ENCODE results near the gene GNG7. TPM values are rescaled to one million over a fixed set of nuclear protein-coding genes. Genes with fewer than 3 reads are reported as not detected.
"Not testable (repeated sequence)": the region's sequence is repeated elsewhere in the genome, so short reads cannot be mapped to it uniquely, and the experiment has no call there.

GNG7 gene
- total RNA-seq, 1 donor from 2014 or later: 0.96 TPM

- no peaks in the 10 kb centered on the region for H3K27me3 ChIP-seq
- peak overlapping the region in 1 of 2 donors; percentile 28 for H3K27ac ChIP-seq
- no peaks in the 10 kb centered on the region for H3K9me3 ChIP-seq
- no peaks in the 10 kb centered on the region for H3K36me3 ChIP-seq
- no peak overlapping the region for H3K4me3 ChIP-seq
- intact Hi-C loops (cut with DNase I): loop anchor here (5.0 kb wide), 2 partner anchors 83 to 148 kb away; partner anchors contain the start of gene GADD45B
- no peak for DNase-seq (ENCODE audit: low spot score in 2 of 2)
- peaks cover 17 to 18% of the 10 kb centered on the region in 2 donors for H3K4me1 ChIP-seq
- TF ChIP-seq CTCF (IDR thresholded peaks at IDR 0.05): no peak
Observed at GRCh38 chr19:2625434-2625833, 77.1 kb downstream of the GNG7 start.

DNA sequence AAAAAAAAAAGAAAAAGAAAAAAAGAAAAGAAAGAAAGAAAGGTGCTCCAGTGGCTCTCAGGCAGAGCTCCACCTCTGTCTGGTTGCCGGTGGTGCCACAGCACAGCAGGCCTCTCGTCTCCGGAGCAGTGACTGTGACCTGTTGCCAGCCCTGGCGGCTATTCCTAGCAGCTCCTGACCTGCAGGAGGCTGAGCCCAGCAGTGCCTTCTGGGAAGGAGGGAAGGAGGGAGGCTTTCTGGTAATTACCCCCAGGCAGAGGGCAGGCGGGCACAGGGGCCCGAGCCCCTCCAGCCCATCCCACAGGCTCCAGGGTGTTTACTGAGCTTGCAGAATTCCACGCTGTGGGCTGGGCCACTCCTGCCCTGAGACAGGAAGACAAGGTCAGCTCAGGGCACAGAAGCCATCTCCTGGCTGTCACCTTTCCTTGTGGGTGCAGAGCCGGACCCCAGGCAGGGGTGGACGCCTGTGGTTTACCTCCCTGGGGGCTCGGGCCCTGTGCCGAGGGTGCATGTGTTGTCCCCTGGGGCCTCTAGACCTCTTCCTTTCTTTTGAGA is 77.9 kb downstream of the GNG7 start:
- peak in 1 of 3 experiments; percentile 17 for TF ChIP-seq CTCF (IDR thresholded peaks at IDR 0.05)
- Histone ChIP-seq H3K4me1 (peaks cover 17 to 18% of the 10 kb centered on the region in 2 donors), H3K27ac (peak overlapping the region in 1 of 2 donors; percentile 28), H3K4me3 (no peak overlapping the region), H3K27me3 (no peaks in the 10 kb centered on the region), H3K9me3 (no peaks in the 10 kb centered on the region), H3K36me3 (no peaks in the 10 kb centered on the region)
- no peak for DNase-seq (ENCODE audit: low spot score in 2 of 2)
- intact Hi-C loops (cut with DNase I): loop anchor here (5.0 kb wide), 2 partner anchors 82 to 147 kb away; partner anchors contain the start of gene GADD45B

- no peaks in the 10 kb centered on the region for H3K27me3 ChIP-seq
Observed at GRCh38 chr19:2623798-2624197, 78.7 kb downstream of the GNG7 start.

DNA sequence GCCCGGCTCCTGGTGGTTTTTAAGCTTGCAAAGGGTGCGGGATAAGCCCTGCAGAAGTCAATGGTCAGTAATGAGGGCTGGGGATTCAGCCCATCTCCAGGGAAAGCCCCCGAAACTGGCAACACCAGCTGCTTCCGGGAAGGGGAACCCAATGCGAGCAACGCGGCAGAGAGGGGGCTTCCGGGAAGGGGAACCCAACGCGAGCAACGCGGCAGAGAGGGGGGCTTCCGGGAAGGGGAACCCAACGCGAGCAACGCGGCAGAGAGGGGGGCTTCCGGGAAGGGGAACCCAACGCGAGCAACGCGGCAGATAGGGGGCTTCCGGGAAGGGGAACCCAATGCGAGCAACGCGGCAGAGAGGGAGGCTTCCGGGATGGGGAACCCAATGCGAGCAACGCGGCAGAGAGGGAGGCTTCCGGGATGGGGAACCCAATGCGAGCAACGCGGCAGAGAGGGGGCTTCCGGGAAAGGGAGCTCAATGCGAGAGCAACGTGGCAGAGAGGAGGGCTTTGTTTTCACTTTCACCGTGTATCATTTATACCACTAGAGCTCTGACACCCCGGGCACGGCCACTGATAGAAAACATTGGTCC is 80.0 kb downstream of the GNG7 start:
- DNase-seq (ENCODE audit: low spot score in 2 of 2); H3K27ac ChIP-seq; H3K9me3 ChIP-seq; H3K36me3 ChIP-seq; H3K4me3 ChIP-seq; H3K27me3 ChIP-seq; intact Hi-C loops (cut with DNase I): not testable (repeated sequence)
- peaks cover 9 to 12% of the 10 kb centered on the region in 2 donors for H3K4me1 ChIP-seq

More at GRCh38 chr19:2623798-2624197, 78.7 kb downstream of the GNG7 start:
- H3K36me3 ChIP-seq: no peaks in the 10 kb centered on the region
- peak overlapping the region in 1 of 2 donors; percentile 28 for H3K27ac ChIP-seq
- no peaks in the 10 kb centered on the region for H3K9me3 ChIP-seq
- H3K4me3 ChIP-seq: no peak overlapping the region
- H3K4me1 ChIP-seq: peaks cover 17 to 18% of the 10 kb centered on the region in 2 donors
- intact Hi-C loops (cut with DNase I): no loop called here
- no peak for DNase-seq (ENCODE audit: low spot score in 2 of 2)
- TF ChIP-seq CTCF (IDR thresholded peaks at IDR 0.05): no peak

- Histone ChIP-seq H3K27ac (peak overlapping the region in 1 of 2 donors; percentile 45), H3K36me3 (no peaks in the 10 kb centered on the region), H3K4me1 (no peaks in the 10 kb centered on the region), H3K9me3 (no peaks in the 10 kb centered on the region), H3K27me3 (no peaks in the 10 kb centered on the region), H3K4me3 (no peak overlapping the region)
- no peak for TF ChIP-seq CTCF (IDR thresholded peaks at IDR 0.05)
- intact Hi-C loops (cut with DNase I): no loop called here
- no peak for DNase-seq (ENCODE audit: low spot score in 2 of 2)
Observed at GRCh38 chr19:2619076-2619475, 83.4 kb downstream of the GNG7 start.

GRCh38 chr19:2618611-2619010 is 83.9 kb downstream of the GNG7 start:
- Histone ChIP-seq H3K4me1 (peaks cover 0 to 2% of the 10 kb centered on the region in 2 donors), H3K27me3 (no peaks in the 10 kb centered on the region), H3K27ac (no peak overlapping the region), H3K4me3 (no peak overlapping the region), H3K36me3 (no peaks in the 10 kb centered on the region), H3K9me3 (no peaks in the 10 kb centered on the region)
- DNase-seq (ENCODE audit: low spot score in 2 of 2): peak in 1 of 2 donors; percentile 83
- intact Hi-C loops (cut with DNase I): no loop called here
- TF ChIP-seq CTCF (IDR thresholded peaks at IDR 0.05): no peak
